SK-N-SH treated with all-trans-retinoic acid at 6 μM for 48 hours (cell line): ENCODE data around the gene CCDC187.

ENCODE experiments used
- OSR1 ChIP-seq: fragments of 250-450 bp; sonication (Bioruptor Pico); IDR thresholded peaks from 2 replicates; pipeline ENCODE4 v1.8.0; 2022; ENCODE audit warnings: moderate library complexity, mild to moderate bottlenecking, inconsistent platforms
- RARB ChIP-seq: fragments of 250-450 bp; sonication (Bioruptor Pico); IDR thresholded peaks from 2 replicates; pipeline ENCODE4 v1.8.0; 2021; ENCODE audit warnings: mild to moderate bottlenecking, moderate library complexity
- TF ChIP-seq, protein P1 (sequence below): fragments of 250-450 bp; sonication (Bioruptor Pico); IDR thresholded peaks from 2 replicates; pipeline ENCODE4 v1.8.0; 2020; ENCODE audit warnings: mild to moderate bottlenecking, moderate library complexity, borderline replicate concordance

GRCh38 chr9:136242248-136242647, 61.6 kb downstream of the CCDC187 start:
- TF ChIP-seq RARB (CRISPR knock-in tag) (no peak), OSR1 (no peak)
- TF ChIP-seq, protein P1, sequence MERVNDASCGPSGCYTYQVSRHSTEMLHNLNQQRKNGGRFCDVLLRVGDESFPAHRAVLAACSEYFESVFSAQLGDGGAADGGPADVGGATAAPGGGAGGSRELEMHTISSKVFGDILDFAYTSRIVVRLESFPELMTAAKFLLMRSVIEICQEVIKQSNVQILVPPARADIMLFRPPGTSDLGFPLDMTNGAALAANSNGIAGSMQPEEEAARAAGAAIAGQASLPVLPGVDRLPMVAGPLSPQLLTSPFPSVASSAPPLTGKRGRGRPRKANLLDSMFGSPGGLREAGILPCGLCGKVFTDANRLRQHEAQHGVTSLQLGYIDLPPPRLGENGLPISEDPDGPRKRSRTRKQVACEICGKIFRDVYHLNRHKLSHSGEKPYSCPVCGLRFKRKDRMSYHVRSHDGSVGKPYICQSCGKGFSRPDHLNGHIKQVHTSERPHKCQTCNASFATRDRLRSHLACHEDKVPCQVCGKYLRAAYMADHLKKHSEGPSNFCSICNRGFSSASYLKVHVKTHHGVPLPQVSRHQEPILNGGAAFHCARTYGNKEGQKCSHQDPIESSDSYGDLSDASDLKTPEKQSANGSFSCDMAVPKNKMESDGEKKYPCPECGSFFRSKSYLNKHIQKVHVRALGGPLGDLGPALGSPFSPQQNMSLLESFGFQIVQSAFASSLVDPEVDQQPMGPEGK (CRISPR knock-in tag) = no peak
